Left lung (tissue), 10 donors: ENCODE results near the gene ABCA6. TPM values are rescaled to one million over a fixed set of nuclear protein-coding genes. Genes with fewer than 3 reads are reported as not detected.

Experiments used
- ATAC-seq: fragments of 200-7000 bp; cut with Tn5 transposase; one replicate; pipeline ENCODE4 v1.9.1; 2020; ENCODE audit warnings: moderate library complexity
- DNase-seq, 4 donors: peaks; one replicate each; pipeline ENCODE4 v3.0.0-alpha.2; 2013 to 2020
- H3K27ac ChIP-seq, 2 donors: fragments of 200-600 bp; sonication (generic) in 1 of 2; one replicate each; pipeline versions ENCODE4 v1.5.0 to v1.8.0; 2020 to 2021
- H3K27me3 ChIP-seq, 2 donors: fragments of 200-600 bp; sonication (generic) in 1 of 2; one replicate each; pipeline versions ENCODE4 v1.5.0 to v1.8.0; 2020 to 2021
- H3K36me3 ChIP-seq, 2 donors: fragments of 200-600 bp; sonication (generic) in 1 of 2; one replicate each; pipeline versions ENCODE4 v1.5.0 to v1.8.0; 2020 to 2021
- H3K4me1 ChIP-seq, 2 donors: fragments of 200-600 bp; one replicate each; pipeline ENCODE4 v1.8.0; 2021
- H3K4me3 ChIP-seq, 2 donors: fragments of 200-600 bp; sonication (generic) in 1 of 2; one replicate each; pipeline versions ENCODE4 v1.5.0 to v1.8.0; 2020 to 2021; ENCODE audit warnings: mild to moderate bottlenecking in 1 of 2
- H3K9me3 ChIP-seq, 2 donors: fragments of 200-600 bp; sonication (generic) in 1 of 2; one replicate each; pipeline versions ENCODE4 v1.5.0 to v1.8.0; 2020 to 2021
- CTCF ChIP-seq, 2 donors: fragments of 200-600 bp; sonication (generic) in 1 of 2; IDR thresholded peaks; one replicate each; pipeline versions ENCODE4 v1.5.0 to v1.8.0; 2021; ENCODE audit warnings: antibody characterized with exemption in 2 of 2
- intact Hi-C, 2 donors: fragments of 100-400 bp; cut with DNase I; formaldehyde crosslinking; loops; one replicate each; pipeline versions ENCODE4 v1.11.2 to v1.14.2; 2022
- polyA plus RNA-seq, 6 donors: library from polyadenylated mRNA; unstranded; fragments of 120-200 nt; gene quantifications; one replicate each; pipeline ENCODE4 v1.2.1, GENCODE V29; 2013; ENCODE audit not compliant: insufficient read length in 6 of 6
- total RNA-seq, 2 donors: library from RNA; stranded (reverse); fragmentation: NEBNext Ultra II Directional; extraction: Animal tissue kit (Norgen Biotek cat#: 25700); gene quantifications; one replicate each; pipeline ENCODE4 v1.2.1, GENCODE V29; 2021
- donor health status: DM: no; HTN: yes; CAD: no.
- donor health status: DM: no; HTN: no; CAD: no.

The ABCA6 gene
- total and polyA plus RNA-seq, 8 donors, result 12.4 to 60.7 (median 32.8) TPM

DNA sequence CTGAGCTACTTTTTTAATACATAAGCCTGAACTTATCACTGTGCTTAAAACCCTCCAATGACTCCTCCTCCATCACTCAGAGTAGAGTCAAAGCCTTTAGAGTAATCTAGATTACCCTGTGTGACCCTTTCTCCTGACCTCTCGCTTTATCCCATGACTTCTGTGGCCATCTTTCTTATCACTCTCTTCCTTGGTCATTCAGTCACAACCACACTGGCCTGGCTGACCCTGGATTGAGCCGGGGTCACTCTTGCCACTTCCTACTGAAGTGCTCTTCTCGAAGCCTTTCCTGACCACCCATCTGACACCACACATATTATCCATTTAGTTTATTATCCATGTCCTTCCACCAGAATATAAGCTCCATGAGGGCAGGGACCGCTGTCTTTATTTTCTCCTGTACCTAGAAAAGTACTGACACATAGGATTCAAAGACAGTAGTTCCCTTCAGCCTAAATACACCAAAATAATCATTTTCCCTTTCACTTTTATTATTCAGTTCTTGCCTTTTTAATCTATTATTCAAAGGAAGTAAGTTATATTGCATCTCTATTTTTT is 53.0 kb downstream of the ABCA6 start:
- Histone ChIP-seq H3K27me3 (no peaks in the 10 kb centered on the region), H3K4me1 (no peaks in the 10 kb centered on the region), H3K36me3 (no peaks in the 10 kb centered on the region), H3K4me3 (no peak overlapping the region), H3K27ac (no peak overlapping the region), H3K9me3 (no peaks in the 10 kb centered on the region)
- DNase-seq (no peak), ATAC-seq (no peak)
- intact Hi-C loops, result no loop called here
- no peak for TF ChIP-seq CTCF (IDR thresholded peaks at IDR 0.05)

DNA sequence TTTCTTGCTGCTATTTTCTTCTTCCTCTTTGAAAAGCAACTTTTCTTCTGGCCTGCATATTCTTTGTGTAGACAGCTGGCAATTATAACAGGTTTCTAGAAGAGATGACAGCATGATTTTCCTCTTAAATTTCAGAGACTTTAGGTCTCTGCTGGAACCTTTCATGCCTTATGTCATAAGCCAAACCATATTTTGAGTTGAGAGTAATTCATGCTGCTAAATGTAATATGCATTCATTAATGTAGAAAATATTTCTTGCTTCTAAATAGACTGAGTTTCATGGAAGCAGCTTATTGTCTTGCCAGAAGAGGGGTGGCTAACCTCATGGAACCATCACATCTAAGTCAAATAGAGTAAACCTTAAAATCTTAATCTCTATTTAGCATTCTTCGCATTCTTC is 55.1 kb downstream of the ABCA6 start:
- TF ChIP-seq CTCF (IDR thresholded peaks at IDR 0.05), result no peak

DNA sequence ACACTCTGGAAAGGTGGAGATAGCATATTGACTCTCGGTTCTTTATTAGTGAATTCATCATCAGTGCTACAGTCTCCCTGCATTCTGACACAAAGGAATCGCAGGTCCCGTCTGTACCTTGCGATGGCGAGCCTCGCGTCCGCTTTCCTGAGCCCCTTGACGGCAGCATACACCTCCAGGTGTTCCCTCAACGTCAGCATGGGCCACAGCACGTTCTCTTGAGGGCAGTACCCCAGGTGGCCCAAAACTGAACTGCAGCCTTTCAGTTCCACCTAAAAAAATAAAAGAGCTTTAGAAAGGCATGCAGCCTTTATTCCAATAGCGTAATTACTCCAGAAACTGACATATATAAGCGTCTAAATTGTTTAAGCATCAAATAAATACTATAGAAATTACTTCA is 56.8 kb downstream of the ABCA6 start:
- Histone ChIP-seq H3K27ac (no peak overlapping the region), H3K36me3 (peaks cover 0 to 6% of the 10 kb centered on the region in 2 donors), H3K4me1 (no peaks in the 10 kb centered on the region), H3K27me3 (no peaks in the 10 kb centered on the region), H3K4me3 (no peak overlapping the region), H3K9me3 (peaks cover 0 to 11% of the 10 kb centered on the region in 2 donors)
- intact Hi-C loops, result no loop called here
- DNase-seq (no peak), ATAC-seq (no peak)
- TF ChIP-seq CTCF (IDR thresholded peaks at IDR 0.05), result no peak

More for the DNA sequence above, 55.1 kb downstream of the ABCA6 start:
- Histone ChIP-seq H3K4me3 (no peak overlapping the region), H3K9me3 (peaks cover 0 to 11% of the 10 kb centered on the region in 2 donors), H3K27ac (no peak overlapping the region), H3K27me3 (no peaks in the 10 kb centered on the region), H3K4me1 (no peaks in the 10 kb centered on the region), H3K36me3 (peaks cover 0 to 6% of the 10 kb centered on the region in 2 donors)
- DNase-seq, result no peak
- intact Hi-C loops, result no loop called here
- no peak for ATAC-seq

GRCh38 chr17:69082696-69083095 is 59.0 kb downstream of the ABCA6 start:
- ATAC-seq (no peak), DNase-seq (no peak)
- no peaks in the 10 kb centered on the region for H3K4me1 ChIP-seq
- TF ChIP-seq CTCF (IDR thresholded peaks at IDR 0.05), result no peak
- peaks cover 0 to 11% of the 10 kb centered on the region in 2 donors for H3K9me3 ChIP-seq
- H3K4me3 ChIP-seq, result no peak overlapping the region
- intact Hi-C loops, result no loop called here
- no peaks in the 10 kb centered on the region for H3K27me3 ChIP-seq
- peaks cover 0 to 6% of the 10 kb centered on the region in 2 donors for H3K36me3 ChIP-seq
- H3K27ac ChIP-seq, result no peak overlapping the region

GRCh38 chr17:69078864-69079263 is 62.8 kb downstream of the ABCA6 start:
- H3K27me3 ChIP-seq, result no peaks in the 10 kb centered on the region
- H3K4me3 ChIP-seq, result no peak overlapping the region
- ATAC-seq (no peak), DNase-seq (no peak)
- H3K36me3 ChIP-seq, result peaks cover 0 to 6% of the 10 kb centered on the region in 2 donors
- no peak for TF ChIP-seq CTCF (IDR thresholded peaks at IDR 0.05)
- H3K27ac ChIP-seq, result no peak overlapping the region
- no peaks in the 10 kb centered on the region for H3K4me1 ChIP-seq
- intact Hi-C loops, result no loop called here
- H3K9me3 ChIP-seq, result peaks cover 0 to 11% of the 10 kb centered on the region in 2 donors
